Fibroblast of lung (primary cell): ENCODE data around the gene TMEM132C. TPM values are rescaled to one million over a fixed set of nuclear protein-coding genes. Genes with fewer than 3 reads are reported as not detected.

ENCODE experiments used
- DNase-seq, 2 donors: peaks; one replicate each; pipeline versions ENCODE4 v3.0.0 to v3.0.0-alpha.2; 2010; ENCODE audit warnings: low read depth in 2 of 2
- H2AFZ ChIP-seq: 2 replicates; pipeline ENCODE4 v1.5.1; 2012; ENCODE audit warnings: low read length, control low read depth, inconsistent platforms
- H3K27ac ChIP-seq: 2 replicates; pipeline ENCODE4 v1.5.1; 2011; ENCODE audit warnings: low read length, control low read depth; ENCODE audit not compliant: insufficient read depth
- H3K27me3 ChIP-seq: 2 replicates; pipeline ENCODE4 v1.5.1; 2011; ENCODE audit warnings: mild to moderate bottlenecking, low read length; ENCODE audit not compliant: control insufficient read depth, insufficient read depth
- H3K36me3 ChIP-seq: 2 replicates; pipeline ENCODE4 v1.5.1; 2011; ENCODE audit warnings: low read length; ENCODE audit not compliant: control insufficient read depth, insufficient read depth
- H3K4me1 ChIP-seq: 2 replicates; pipeline ENCODE4 v1.5.1; 2011; ENCODE audit warnings: low read length; ENCODE audit not compliant: control insufficient read depth, insufficient read depth; ENCODE audit errors: extremely low read depth
- H3K4me2 ChIP-seq: 2 replicates; pipeline ENCODE4 v1.5.1; 2011; ENCODE audit warnings: low read length, control low read depth; ENCODE audit not compliant: insufficient read depth; ENCODE audit errors: extremely low read depth
- H3K4me3 ChIP-seq, 4 experiments: fragments of 200-600 bp in 1 of 4; sonication (generic) in 1 of 4; replicated peaks in 1 of 4; 2 replicates each; pipeline ENCODE4 v1.5.1; 2011 to 2016; ENCODE audit warnings: low read length in 4 of 4, low read depth in 3 of 4, mild to moderate bottlenecking in 3 of 4, control low read depth in 2 of 4, inconsistent platforms in 1 of 4, mixed read lengths in 1 of 4; ENCODE audit not compliant: insufficient read depth in 1 of 4; ENCODE audit errors: control extremely low read depth in 1 of 4
- H3K79me2 ChIP-seq: 2 replicates; pipeline ENCODE4 v1.5.1; 2012; ENCODE audit warnings: mild to moderate bottlenecking, low read length, inconsistent platforms; ENCODE audit not compliant: control insufficient read depth, insufficient read depth
- H3K9ac ChIP-seq: 2 replicates; pipeline ENCODE4 v1.5.1; 2011; ENCODE audit warnings: mild to moderate bottlenecking, low read length, control low read depth; ENCODE audit not compliant: insufficient read depth
- H3K9me3 ChIP-seq: 2 replicates; pipeline ENCODE4 v1.5.1; 2012; ENCODE audit warnings: low read depth, low read length; ENCODE audit not compliant: control insufficient read depth, insufficient read depth
- H4K20me1 ChIP-seq: 2 replicates; pipeline ENCODE4 v1.5.1; 2011; ENCODE audit warnings: low read length; ENCODE audit not compliant: control insufficient read depth, insufficient read depth; ENCODE audit errors: extremely low read depth
- CTCF ChIP-seq, 2 donors: IDR thresholded peaks in 1 of 2; conservative IDR thresholded peaks in 1 of 2; 1 replicate in 1 of 2; 2 replicates in 1 of 2; pipeline ENCODE4 v1.5.1; 2011 to 2012; ENCODE audit warnings: low read length in 2 of 2, control low read depth in 1 of 2, inconsistent platforms in 1 of 2, low read depth in 1 of 2, mild to moderate bottlenecking in 1 of 2
- EZH2 ChIP-seq: IDR thresholded peaks from 2 replicates; pipeline ENCODE4 v1.5.1; 2012; ENCODE audit warnings: low read length, control low read depth, mild to moderate bottlenecking; ENCODE audit errors: missing control alignments
- polyA plus RNA-seq, 2 donors: library from polyadenylated mRNA; depleted of rRNA in 1 of 2; stranded (reverse) in 1 of 2; unstranded in 1 of 2; fragments of >200 nt; gene quantifications; 2 replicates each; pipeline ENCODE4 v1.2.1, GENCODE V29; 2011 to 2012; ENCODE audit warnings: missing spikeins in 1 of 2
- total RNA-seq: library from RNA; depleted of rRNA; stranded (reverse); fragments of >200 nt; gene quantifications from 2 replicates; pipeline ENCODE4 v1.2.1, GENCODE V29; 2014

The TMEM132C gene
- total and polyA plus RNA-seq, 2 donors (not counting 1 experiment from before 2014, with no cell fraction given): not detected

GRCh38 chr12:128734371-128734770 lies 467.4 kb downstream of the TMEM132C start:
- Histone ChIP-seq H4K20me1 (no peaks in the 10 kb centered on the region), H3K27me3 (no peaks in the 10 kb centered on the region), H3K4me1 (no peaks in the 10 kb centered on the region), H3K4me3 (no peak overlapping the region), H3K4me2 (no peak overlapping the region), H3K9me3 (no peaks in the 10 kb centered on the region), H3K9ac (no peak overlapping the region), H3K79me2 (no peaks in the 10 kb centered on the region), H2AFZ (no peak overlapping the region), H3K36me3 (no peaks in the 10 kb centered on the region), H3K27ac (no peak overlapping the region)
- no peak for TF ChIP-seq EZH2
- TF ChIP-seq CTCF (conservative IDR thresholded peaks at IDR 0.05 in 1 of 2, IDR thresholded peaks at IDR 0.05 in 1 of 2; ENCODE audit: low read depth in 1 of 2, low read length in 2 of 2): no peak
- DNase-seq: no peak

GRCh38 chr12:128737292-128737966 lies 470.5 kb downstream of the TMEM132C start:
- Histone ChIP-seq H3K4me3 (no peak overlapping the region), H3K27me3 (no peaks in the 10 kb centered on the region), H3K9me3 (no peaks in the 10 kb centered on the region), H3K79me2 (no peaks in the 10 kb centered on the region), H3K27ac (no peak overlapping the region), H3K9ac (no peak overlapping the region), H4K20me1 (no peaks in the 10 kb centered on the region), H2AFZ (no peak overlapping the region), H3K36me3 (no peaks in the 10 kb centered on the region), H3K4me2 (no peak overlapping the region), H3K4me1 (no peaks in the 10 kb centered on the region)
- no peak for DNase-seq
- no peak for TF ChIP-seq CTCF (conservative IDR thresholded peaks at IDR 0.05 in 1 of 2, IDR thresholded peaks at IDR 0.05 in 1 of 2; ENCODE audit: low read depth in 1 of 2, low read length in 2 of 2)
- no peak for TF ChIP-seq EZH2

DNA sequence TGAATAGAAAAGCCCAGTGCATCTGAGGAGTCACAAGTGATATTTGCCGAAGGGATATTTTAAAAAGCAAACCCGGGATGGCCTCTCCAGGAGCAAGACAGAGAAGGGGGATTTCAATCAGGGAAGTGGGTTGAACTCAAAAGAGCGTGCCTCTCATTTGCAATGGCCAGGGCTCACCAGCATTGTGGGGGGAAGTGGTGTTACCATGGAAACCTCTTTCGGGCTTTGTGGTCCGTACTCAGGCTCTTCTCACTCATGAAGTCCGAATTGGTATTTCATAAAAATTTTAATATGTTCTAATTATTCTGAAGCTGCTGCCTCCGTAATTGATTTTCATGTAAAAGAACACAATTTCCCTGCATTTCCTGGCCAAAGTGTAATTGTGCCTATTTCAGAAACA lies 476.9 kb downstream of the TMEM132C start:
- H2AFZ ChIP-seq: no peak overlapping the region
- no peaks in the 10 kb centered on the region for H3K79me2 ChIP-seq
- H3K27ac ChIP-seq: no peak overlapping the region
- H3K4me3 ChIP-seq: no peak overlapping the region
- H3K4me2 ChIP-seq: no peak overlapping the region
- no peaks in the 10 kb centered on the region for H4K20me1 ChIP-seq
- no peak for TF ChIP-seq CTCF (conservative IDR thresholded peaks at IDR 0.05 in 1 of 2, IDR thresholded peaks at IDR 0.05 in 1 of 2; ENCODE audit: low read depth in 1 of 2, low read length in 2 of 2)
- TF ChIP-seq EZH2: no peak
- H3K9me3 ChIP-seq: no peaks in the 10 kb centered on the region
- H3K27me3 ChIP-seq: no peaks in the 10 kb centered on the region
- no peak overlapping the region for H3K9ac ChIP-seq
- no peaks in the 10 kb centered on the region for H3K36me3 ChIP-seq
- H3K4me1 ChIP-seq: no peaks in the 10 kb centered on the region
- no peak for DNase-seq
